GM12878 (cell line): ENCODE data around the gene AGAP1. TPM values are rescaled to one million over a fixed set of nuclear protein-coding genes. Genes with fewer than 3 reads are reported as not detected.

Experiments
- ATAC-seq: fragments of 200-7000 bp; cut with Tn5 transposase; 3 replicates; pipeline ENCODE4 v1.9.1; 2020; ENCODE audit warnings: mild to moderate bottlenecking, moderate library complexity
- BruUV-seq: library from RNA; stranded (reverse); fragments of 400-500 nt; replicated peaks from 2 replicates; lab custom pipeline; 2021; lab: Mats Ljungman, UMichigan
- CTCF ChIA-PET: fragments of 300-600 bp; sonication (Branson Sonifier 250); formaldehyde crosslinking; extraction: SDS; loops from one replicate; lab custom pipeline; 2021; ENCODE audit warnings: inconsistent platforms; lab: Yijun Ruan, JAX
- POLR2A ChIA-PET: fragments of 350-600 bp; formaldehyde crosslinking; extraction: SDS; loops from one replicate; lab custom pipeline; 2021; ENCODE audit warnings: inconsistent platforms; lab: Charles Lee
- RAD21 ChIA-PET: fragments of 300-600 bp; sonication (Branson Sonifier 250); formaldehyde crosslinking; loops from one replicate; lab custom pipeline; 2023; ENCODE audit warnings: antibody characterized with exemption; ENCODE audit not compliant: unreplicated experiment; lab: Charles Lee
- SMC1A ChIA-PET: fragments of 300-600 bp; sonication (Branson Sonifier 250); formaldehyde crosslinking; loops from one replicate; lab custom pipeline; 2023; ENCODE audit not compliant: unreplicated experiment, uncharacterized antibody; lab: Charles Lee
- DNase-seq: peaks from one replicate; pipeline ENCODE4 v3.0.0-alpha.2; 2011; ENCODE audit warnings: low read depth, low spot score
- FAIRE-seq: peaks from 3 replicates; lab custom pipeline; 2011; peaks lifted over from hg19 to GRCh38; lab: Jason Lieb, UNC
- H2AFZ ChIP-seq: 2 replicates; pipeline ENCODE4 v1.6.0; 2011; ENCODE audit warnings: low read depth, low read length, control low read depth; ENCODE audit not compliant: control insufficient read depth
- H3K27ac ChIP-seq: 2 replicates; pipeline ENCODE4 v1.5.1; 2011; ENCODE audit warnings: control low read depth; ENCODE audit not compliant: control insufficient read depth, insufficient read depth
- H3K27me3 ChIP-seq, 2 experiments: replicated peaks in 1 of 2; 2 replicates each; pipeline versions ENCODE4 v1.6.0 to v1.6.1; 2011; ENCODE audit warnings: low read length in 1 of 2; ENCODE audit not compliant: control insufficient read depth in 2 of 2, insufficient read depth in 2 of 2
- H3K36me3 ChIP-seq, 2 experiments: 2 replicates each; pipeline ENCODE4 v1.5.1; 2011; ENCODE audit warnings: low read length in 1 of 2; ENCODE audit not compliant: control insufficient read depth in 2 of 2, insufficient read depth in 2 of 2
- H3K4me1 ChIP-seq: 2 replicates; pipeline ENCODE4 v1.6.1; 2011; ENCODE audit warnings: mild to moderate bottlenecking, low read length, moderate library complexity, mixed read lengths; ENCODE audit not compliant: control insufficient read depth, insufficient read depth
- H3K4me2 ChIP-seq: 2 replicates; pipeline ENCODE4 v1.6.0; 2011; ENCODE audit warnings: control low read depth; ENCODE audit not compliant: control insufficient read depth, insufficient read depth
- H3K4me3 ChIP-seq: fragments of 200-600 bp; sonication (generic); 2 replicates; pipeline ENCODE4 v1.5.1; 2016
- H3K79me2 ChIP-seq: 2 replicates; pipeline ENCODE4 v1.6.0; 2011; ENCODE audit warnings: low read length; ENCODE audit not compliant: control insufficient read depth, insufficient read depth
- H3K9ac ChIP-seq: 2 replicates; pipeline ENCODE4 v1.8.0; 2011; ENCODE audit warnings: low read length, control low read depth, mixed read lengths; ENCODE audit not compliant: control insufficient read depth, insufficient read depth
- H3K9me3 ChIP-seq: replicated peaks from 3 replicates; pipeline ENCODE4 v1.5.1; 2011; ENCODE audit warnings: mild to moderate bottlenecking, low read length; ENCODE audit not compliant: control insufficient read depth, insufficient read depth
- H4K20me1 ChIP-seq: 2 replicates; pipeline ENCODE4 v1.6.0; 2011; ENCODE audit not compliant: control insufficient read depth, insufficient read depth
- ATF7 ChIP-seq: fragments of 450-650 bp; IDR thresholded peaks from 2 replicates; pipeline ENCODE4 v1.6.1; 2016; ENCODE audit warnings: low read depth, mild to moderate bottlenecking
- BACH1 ChIP-seq: fragments of 450-650 bp; IDR thresholded peaks from 2 replicates; pipeline ENCODE4 v1.6.1; 2017; ENCODE audit warnings: mild to moderate bottlenecking, borderline replicate concordance
- BCL3 ChIP-seq: IDR thresholded peaks from 2 replicates; pipeline ENCODE4 v1.6.1; 2011; ENCODE audit warnings: borderline replicate concordance, low read depth, mild to moderate bottlenecking, moderate library complexity, low read length; ENCODE audit not compliant: insufficient read depth, poor library complexity, severe bottlenecking
- BHLHE40 ChIP-seq, 2 experiments: fragments of 450-650 bp in 1 of 2; IDR thresholded peaks; 2 replicates each; pipeline ENCODE4 v1.6.1; 2011 to 2017; ENCODE audit warnings: low read depth in 2 of 2, borderline replicate concordance in 1 of 2, improper control_type of control experiment in 1 of 2, low read length in 1 of 2, mild to moderate bottlenecking in 1 of 2
- CREM ChIP-seq: IDR thresholded peaks from 2 replicates; pipeline ENCODE4 v1.6.1; 2014; ENCODE audit warnings: antibody characterized with exemption, low read depth
- EP300 ChIP-seq, 2 experiments: fragments of 150-350 bp in 1 of 2; IDR thresholded peaks; 2 replicates each; pipeline ENCODE4 v1.6.1; 2011 to 2012; ENCODE audit warnings: low read depth in 2 of 2, low read length in 2 of 2, borderline replicate concordance in 1 of 2, improper control_type of control experiment in 1 of 2, inconsistent platforms in 1 of 2; ENCODE audit not compliant: control insufficient read depth in 1 of 2
- GABPA ChIP-seq: IDR thresholded peaks from 2 replicates; pipeline ENCODE4 v1.6.1; 2014; ENCODE audit warnings: antibody characterized with exemption, low read depth, mild to moderate bottlenecking, inconsistent platforms
- HDAC2 ChIP-seq: fragments of 200-600 bp; sonication (generic); IDR thresholded peaks from 2 replicates; pipeline ENCODE4 v1.6.1; 2017
- MEF2B ChIP-seq: fragments of 450-650 bp; IDR thresholded peaks from 2 replicates; pipeline ENCODE4 v1.6.1; 2018; ENCODE audit warnings: mild to moderate bottlenecking, moderate library complexity; ENCODE audit not compliant: partially characterized antibody, poor library complexity, severe bottlenecking
- MTA3 ChIP-seq: IDR thresholded peaks from 2 replicates; pipeline ENCODE4 v1.6.1; 2012; ENCODE audit warnings: low read length, inconsistent platforms, borderline replicate concordance
- RBBP5 ChIP-seq: fragments of 200-600 bp; sonication (generic); conservative IDR thresholded peaks from 2 replicates; pipeline ENCODE4 v1.6.1; 2016
- SIX5 ChIP-seq: IDR thresholded peaks from 2 replicates; pipeline ENCODE4 v1.6.1; 2011; ENCODE audit warnings: mild to moderate bottlenecking, low read depth, low read length, moderate library complexity; ENCODE audit not compliant: severe bottlenecking
- SMARCA5 ChIP-seq: fragments of 450-650 bp; IDR thresholded peaks from 2 replicates; pipeline ENCODE4 v1.6.1; 2017; ENCODE audit warnings: mild to moderate bottlenecking
- USF1 ChIP-seq: IDR thresholded peaks from 2 replicates; pipeline ENCODE4 v1.6.1; 2011; ENCODE audit warnings: borderline replicate concordance, low read depth, mild to moderate bottlenecking, moderate library complexity, mixed read lengths, low read length; ENCODE audit not compliant: insufficient read depth; ENCODE audit errors: extremely low read length
- WGBS: methylation state at CpG from one replicate; pipeline ENCODE4 v1.1.6; 2016; ENCODE audit warnings: low lambda C conversion rate; ENCODE audit not compliant: insufficient replicate concordance, insufficient coverage; ENCODE audit errors: missing lambda C conversion rate; 5-methylcytosine and 5-hydroxymethylcytosine counted together
- in situ Hi-C: fragments of 300-500 bp; cut with MboI; formaldehyde crosslinking; loops from 9 replicates; pipeline ENCODE4 v1.14.3; 2018; ENCODE audit warnings: mixed read lengths
- intact Hi-C: fragments of 100-400 bp; cut with micrococcal nuclease; formaldehyde crosslinking; loops from one replicate; pipeline ENCODE4 v1.14.2; 2022; ENCODE audit not compliant: unreplicated experiment
- polyA plus RNA-seq, 11 experiments: library from polyadenylated mRNA; depleted of rRNA in 4 of 11; unstranded in 6 of 11; stranded (reverse) in 5 of 11; fragments of >200 nt; fragmentation: Nextera tagmentation in 4 of 11; fragmentation: Illumina TruSeq in 1 of 11; extraction: Ambion mirVana in 4 of 11; extraction: Trizol in 1 of 11; gene quantifications; 1 replicate in 1 of 11; 2 replicates in 10 of 11; pipeline versions ENCODE4 v1.2.1 to v1.2.3, GENCODE V29; 2011 to 2016; ENCODE audit warnings: inconsistent platforms in 2 of 11, missing spikeins in 2 of 11, low read depth in 1 of 11
- total RNA-seq, 4 experiments: library from RNA; depleted of rRNA in 3 of 4; stranded (reverse); fragments of >200 nt in 3 of 4; fragmentation: Illumina TruSeq in 1 of 4; extraction: Trizol in 1 of 4; gene quantifications; 2 replicates each; pipeline versions ENCODE4 v1.2.1 to v1.2.3, GENCODE V29; 2013 to 2021
- TF ChIP-seq, protein P1 (sequence below): fragments of 450-650 bp; IDR thresholded peaks from 2 replicates; pipeline ENCODE4 v1.6.1; 2017; ENCODE audit warnings: mild to moderate bottlenecking, low read depth, inconsistent platforms; ENCODE audit not compliant: poor library complexity, severe bottlenecking
- TF ChIP-seq, protein P2 (sequence below): fragments of 450-650 bp; IDR thresholded peaks from 2 replicates; pipeline ENCODE4 v1.6.1; 2014; ENCODE audit warnings: mild to moderate bottlenecking

Gene AGAP1
- total and polyA plus RNA-seq, 10 of the 15 experiments (the other 5 are each of a cell fraction or from before 2014, with no cell fraction given), result 0.05 to 0.15 (median 0.06) TPM; not detected in 7

- CTCF ChIA-PET, result no interaction called here
- no peak overlapping the region for H3K9ac ChIP-seq
- no peak for DNase-seq
- 49% methylated on average over 23 of the region's 23 CpGs for WGBS
- H2AFZ ChIP-seq, result no peak overlapping the region
- H3K27me3 ChIP-seq, result peaks cover 0 to 1% of the 10 kb centered on the region in 2 experiments; a peak in 3 of 4 replicates
- no peaks in the 10 kb centered on the region for H3K4me1 ChIP-seq
- no peak for ATAC-seq
- POLR2A ChIA-PET, result no interaction called here
- BruUV-seq, result no TSS peak
- intact Hi-C loops (no loop called here), in situ Hi-C loops (no loop called here)
- no peaks in the 10 kb centered on the region for H3K9me3 ChIP-seq
- H3K4me3 ChIP-seq, result no peak overlapping the region
- H4K20me1 ChIP-seq, result no peaks in the 10 kb centered on the region
- no peaks in the 10 kb centered on the region for H3K79me2 ChIP-seq
- H3K27ac ChIP-seq, result no peak overlapping the region
- no peak overlapping the region for H3K4me2 ChIP-seq
- no peaks in the 10 kb centered on the region for H3K36me3 ChIP-seq
- no peak for FAIRE-seq
- TF ChIP-seq CREM, result no peak
- no peak for TF ChIP-seq SMARCA5
- no peak for TF ChIP-seq HDAC2
- no peak for TF ChIP-seq EP300 (IDR thresholded peaks at IDR 0.05; ENCODE audit: borderline replicate concordance in 1 of 2, control insufficient read depth in 1 of 2, low read depth in 2 of 2, low read length in 2 of 2)
- TF ChIP-seq GABPA, result no peak
- TF ChIP-seq BACH1, result no peak
- no peak for TF ChIP-seq ATF7
- TF ChIP-seq USF1, result no peak
- TF ChIP-seq MEF2B, result no peak
- no peak for TF ChIP-seq BCL3
- no peak for TF ChIP-seq RBBP5
- no peak for TF ChIP-seq SIX5
- no peak for TF ChIP-seq BHLHE40 (IDR thresholded peaks at IDR 0.05; ENCODE audit: borderline replicate concordance in 1 of 2, low read depth in 2 of 2, low read length in 1 of 2)
- TF ChIP-seq, protein P1, sequence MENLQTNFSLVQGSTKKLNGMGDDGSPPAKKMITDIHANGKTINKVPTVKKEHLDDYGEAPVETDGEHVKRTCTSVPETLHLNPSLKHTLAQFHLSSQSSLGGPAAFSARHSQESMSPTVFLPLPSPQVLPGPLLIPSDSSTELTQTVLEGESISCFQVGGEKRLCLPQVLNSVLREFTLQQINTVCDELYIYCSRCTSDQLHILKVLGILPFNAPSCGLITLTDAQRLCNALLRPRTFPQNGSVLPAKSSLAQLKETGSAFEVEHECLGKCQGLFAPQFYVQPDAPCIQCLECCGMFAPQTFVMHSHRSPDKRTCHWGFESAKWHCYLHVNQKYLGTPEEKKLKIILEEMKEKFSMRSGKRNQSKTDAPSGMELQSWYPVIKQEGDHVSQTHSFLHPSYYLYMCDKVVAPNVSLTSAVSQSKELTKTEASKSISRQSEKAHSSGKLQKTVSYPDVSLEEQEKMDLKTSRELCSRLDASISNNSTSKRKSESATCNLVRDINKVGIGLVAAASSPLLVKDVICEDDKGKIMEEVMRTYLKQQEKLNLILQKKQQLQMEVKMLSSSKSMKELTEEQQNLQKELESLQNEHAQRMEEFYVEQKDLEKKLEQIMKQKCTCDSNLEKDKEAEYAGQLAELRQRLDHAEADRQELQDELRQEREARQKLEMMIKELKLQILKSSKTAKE, result no peak
- TF ChIP-seq, protein P2, sequence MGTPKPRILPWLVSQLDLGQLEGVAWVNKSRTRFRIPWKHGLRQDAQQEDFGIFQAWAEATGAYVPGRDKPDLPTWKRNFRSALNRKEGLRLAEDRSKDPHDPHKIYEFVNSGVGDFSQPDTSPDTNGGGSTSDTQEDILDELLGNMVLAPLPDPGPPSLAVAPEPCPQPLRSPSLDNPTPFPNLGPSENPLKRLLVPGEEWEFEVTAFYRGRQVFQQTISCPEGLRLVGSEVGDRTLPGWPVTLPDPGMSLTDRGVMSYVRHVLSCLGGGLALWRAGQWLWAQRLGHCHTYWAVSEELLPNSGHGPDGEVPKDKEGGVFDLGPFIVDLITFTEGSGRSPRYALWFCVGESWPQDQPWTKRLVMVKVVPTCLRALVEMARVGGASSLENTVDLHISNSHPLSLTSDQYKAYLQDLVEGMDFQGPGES, result no peak
- TF ChIP-seq MTA3, result no peak
- RAD21 ChIA-PET, result no interaction called here
- SMC1A ChIA-PET, result no interaction called here
Observed at GRCh38 chr2:235970204-235971040, 476.6 kb downstream of the AGAP1 start.
